Keratinocyte (primary cell): ENCODE data around the gene CALCR. TPM values are rescaled to one million over a fixed set of nuclear protein-coding genes. Genes with fewer than 3 reads are reported as not detected.
"Not testable (repeated sequence)": the region's sequence is repeated elsewhere in the genome, so short reads cannot be mapped to it uniquely, and the experiment has no call there.

Experiments used
- DNase-seq: peaks from one replicate; pipeline ENCODE4 v3.0.0-alpha.2; 2011; ENCODE audit warnings: low read depth, missing footprints, low spot score
- FAIRE-seq: peaks from 2 replicates; lab custom pipeline; 2011; peaks lifted over from hg19 to GRCh38; lab: Jason Lieb, UNC
- H2AFZ ChIP-seq: 2 replicates; pipeline ENCODE4 v1.6.0; 2012; ENCODE audit warnings: low read length, control low read depth, inconsistent platforms; ENCODE audit not compliant: control insufficient read depth
- H3K27ac ChIP-seq: 2 replicates; pipeline ENCODE4 v1.5.1; 2011; ENCODE audit warnings: low read length; ENCODE audit not compliant: control insufficient read depth, insufficient read depth
- H3K27me3 ChIP-seq: 3 replicates; pipeline ENCODE4 v1.6.0; 2011; ENCODE audit warnings: low read length; ENCODE audit not compliant: control insufficient read depth, insufficient read depth; ENCODE audit errors: extremely low read depth
- H3K36me3 ChIP-seq, 2 experiments: 2 replicates in 1 of 2; 3 replicates in 1 of 2; pipeline ENCODE4 v1.5.1; 2011; ENCODE audit warnings: low read length in 2 of 2, mild to moderate bottlenecking in 1 of 2; ENCODE audit not compliant: control insufficient read depth in 2 of 2, insufficient read depth in 2 of 2; ENCODE audit errors: extremely low read depth in 1 of 2
- H3K4me1 ChIP-seq: 3 replicates; pipeline ENCODE4 v1.5.1; 2011; ENCODE audit warnings: low read length; ENCODE audit not compliant: control insufficient read depth, insufficient read depth; ENCODE audit errors: extremely low read depth
- H3K4me2 ChIP-seq: 3 replicates; pipeline ENCODE4 v1.6.0; 2011; ENCODE audit warnings: low read depth, low read length; ENCODE audit not compliant: control insufficient read depth, insufficient read depth; ENCODE audit errors: extremely low read depth
- H3K4me3 ChIP-seq, 3 experiments: fragments of 200-600 bp in 1 of 3; sonication (generic) in 1 of 3; 2 replicates in 2 of 3; 3 replicates in 1 of 3; pipeline ENCODE4 v1.5.1; 2011 to 2016; ENCODE audit warnings: low read length in 3 of 3, mild to moderate bottlenecking in 3 of 3, control low read depth in 2 of 3, inconsistent platforms in 1 of 3, low read depth in 1 of 3, mixed read lengths in 1 of 3, mixed run types in 1 of 3, moderate library complexity in 1 of 3; ENCODE audit not compliant: control insufficient read depth in 2 of 3, insufficient read depth in 2 of 3; ENCODE audit errors: extremely low read depth in 1 of 3
- H3K79me2 ChIP-seq: 2 replicates; pipeline ENCODE4 v1.6.0; 2012; ENCODE audit warnings: low read length; ENCODE audit not compliant: control insufficient read depth, insufficient read depth
- H3K9ac ChIP-seq: 3 replicates; pipeline ENCODE4 v1.6.0; 2011; ENCODE audit warnings: low read length; ENCODE audit not compliant: control insufficient read depth, insufficient read depth; ENCODE audit errors: extremely low read depth
- H3K9me1 ChIP-seq: 3 replicates; pipeline ENCODE4 v1.6.0; 2011; ENCODE audit warnings: low read length; ENCODE audit not compliant: control insufficient read depth, insufficient read depth; ENCODE audit errors: extremely low read depth
- H3K9me3 ChIP-seq: 2 replicates; pipeline ENCODE4 v1.5.1; 2012; ENCODE audit warnings: low read depth, low read length; ENCODE audit not compliant: control insufficient read depth
- H4K20me1 ChIP-seq: 3 replicates; pipeline ENCODE4 v1.6.0; 2011; ENCODE audit warnings: low read length; ENCODE audit not compliant: control insufficient read depth, insufficient read depth; ENCODE audit errors: extremely low read depth
- EZH2 ChIP-seq: IDR thresholded peaks from one replicate; pipeline ENCODE4 v1.6.1; 2012; ENCODE audit warnings: inconsistent platforms, mild to moderate bottlenecking, low read length, moderate library complexity
- dilution Hi-C: fragments of 300-500 bp; cut with MboI; formaldehyde crosslinking; loops from one replicate; pipeline ENCODE4 v1.7.0; 2020; ENCODE audit warnings: low sequenced_read_pairs; ENCODE audit not compliant: extremely low pct_ligation_motif_present
- polyA plus RNA-seq, 5 experiments: library from polyadenylated mRNA; depleted of rRNA in 3 of 5; stranded (reverse) in 3 of 5; stranded (forward) in 1 of 5; unstranded in 1 of 5; fragments of >200 nt; gene quantifications; 1 replicate in 1 of 5; 2 replicates in 3 of 5; 3 replicates in 1 of 5; pipeline versions ENCODE4 v1.2.1 to v1.2.3, GENCODE V29; 2011 to 2012; ENCODE audit warnings: missing spikeins in 2 of 5, low read depth in 1 of 5, low replicate concordance in 1 of 5
- TF ChIP-seq, protein P1 (sequence below), 3 experiments: IDR thresholded peaks in 1 of 3; conservative IDR thresholded peaks in 1 of 3; optimal IDR thresholded peaks in 1 of 3; 2 replicates in 2 of 3; 3 replicates in 1 of 3; pipeline versions ENCODE3 to v1.5.1; 2011; ENCODE audit warnings: low read length in 3 of 3, mild to moderate bottlenecking in 3 of 3, moderate library complexity in 2 of 3, control low read depth in 1 of 3, inconsistent platforms in 1 of 3; ENCODE audit not compliant: insufficient read depth in 2 of 3; ENCODE audit errors: extremely low read depth in 1 of 3

CALCR gene
- polyA plus RNA-seq, 1 donor (not counting 4 experiments of a cell fraction or from before 2014, with no cell fraction given): not detected

DNA sequence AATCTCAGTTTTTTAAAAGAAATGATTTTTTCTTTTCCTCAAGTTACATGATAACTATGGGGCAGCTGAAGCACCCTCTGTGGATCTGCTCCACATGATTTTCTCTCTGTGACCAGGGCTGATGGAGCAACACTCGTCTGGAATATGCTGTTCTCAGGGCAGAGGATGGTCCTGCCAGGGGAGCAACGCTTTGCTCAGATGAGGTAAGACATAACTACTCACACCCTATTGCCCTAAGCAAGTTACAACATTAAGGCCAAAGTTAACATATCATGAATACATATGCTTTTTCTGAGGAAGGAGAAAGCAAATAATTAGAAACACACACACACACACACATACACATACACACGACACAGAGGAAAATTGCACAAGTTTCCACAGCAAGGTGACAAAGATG is 71.4 kb downstream of the CALCR start:
- Histone ChIP-seq H4K20me1 (no peaks in the 10 kb centered on the region), H3K9me1 (no peaks in the 10 kb centered on the region), H3K4me2 (no peak overlapping the region), H3K9ac (no peak overlapping the region), H2AFZ (no peak overlapping the region), H3K9me3 (no peaks in the 10 kb centered on the region), H3K36me3 (no peaks in the 10 kb centered on the region), H3K4me1 (no peaks in the 10 kb centered on the region), H3K27me3 (no peaks in the 10 kb centered on the region), H3K4me3 (no peak overlapping the region), H3K79me2 (no peaks in the 10 kb centered on the region), H3K27ac (no peak overlapping the region)
- dilution Hi-C loops: no loop called here
- FAIRE-seq (no peak), DNase-seq (no peak)
- TF ChIP-seq, protein P1, sequence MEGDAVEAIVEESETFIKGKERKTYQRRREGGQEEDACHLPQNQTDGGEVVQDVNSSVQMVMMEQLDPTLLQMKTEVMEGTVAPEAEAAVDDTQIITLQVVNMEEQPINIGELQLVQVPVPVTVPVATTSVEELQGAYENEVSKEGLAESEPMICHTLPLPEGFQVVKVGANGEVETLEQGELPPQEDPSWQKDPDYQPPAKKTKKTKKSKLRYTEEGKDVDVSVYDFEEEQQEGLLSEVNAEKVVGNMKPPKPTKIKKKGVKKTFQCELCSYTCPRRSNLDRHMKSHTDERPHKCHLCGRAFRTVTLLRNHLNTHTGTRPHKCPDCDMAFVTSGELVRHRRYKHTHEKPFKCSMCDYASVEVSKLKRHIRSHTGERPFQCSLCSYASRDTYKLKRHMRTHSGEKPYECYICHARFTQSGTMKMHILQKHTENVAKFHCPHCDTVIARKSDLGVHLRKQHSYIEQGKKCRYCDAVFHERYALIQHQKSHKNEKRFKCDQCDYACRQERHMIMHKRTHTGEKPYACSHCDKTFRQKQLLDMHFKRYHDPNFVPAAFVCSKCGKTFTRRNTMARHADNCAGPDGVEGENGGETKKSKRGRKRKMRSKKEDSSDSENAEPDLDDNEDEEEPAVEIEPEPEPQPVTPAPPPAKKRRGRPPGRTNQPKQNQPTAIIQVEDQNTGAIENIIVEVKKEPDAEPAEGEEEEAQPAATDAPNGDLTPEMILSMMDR (optimal IDR thresholded peaks at IDR 0.05 in 1 of 3, IDR thresholded peaks at IDR 0.05 in 1 of 3, conservative IDR thresholded peaks at IDR 0.05 in 1 of 3; ENCODE audit: extremely low read depth in 1 of 3, insufficient read depth in 2 of 3, low read length in 3 of 3): no peak
- TF ChIP-seq EZH2: no peak

DNA sequence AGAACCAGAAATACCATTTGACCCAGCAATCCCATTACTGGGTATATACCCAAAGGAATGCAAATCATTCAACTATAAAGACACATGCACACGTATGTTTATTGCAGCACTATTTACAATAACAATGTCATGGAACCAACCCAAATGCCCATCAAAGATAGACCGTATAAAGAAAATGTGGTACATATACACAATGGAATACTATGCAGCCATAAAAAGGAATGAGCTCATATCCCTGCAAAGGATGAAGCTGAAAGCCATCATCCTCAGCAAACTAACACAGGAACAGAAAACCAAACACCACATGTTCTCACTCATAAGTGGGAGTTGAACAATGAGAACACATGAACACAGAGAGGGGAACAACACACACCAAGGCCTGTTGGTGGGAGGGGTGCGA is 82.7 kb downstream of the CALCR start:
- H3K36me3 ChIP-seq, H4K20me1 ChIP-seq, H3K4me2 ChIP-seq, H2AFZ ChIP-seq, H3K27me3 ChIP-seq, H3K4me1 ChIP-seq, FAIRE-seq, H3K79me2 ChIP-seq, H3K9ac ChIP-seq, DNase-seq, H3K9me1 ChIP-seq, H3K27ac ChIP-seq, H3K4me3 ChIP-seq, dilution Hi-C loops, H3K9me3 ChIP-seq: not testable (repeated sequence)
